Activated CD8-positive, alpha-beta T cell treated with anti-CD3 and anti-CD28 coated beads for 36 hours (primary cell): ENCODE results near the gene NUMBL. TPM values are rescaled to one million over a fixed set of nuclear protein-coding genes. Genes with fewer than 3 reads are reported as not detected.

Experiments used
- ATAC-seq: fragments of 200-7000 bp; cut with Tn5 transposase; one replicate; pipeline ENCODE4 v1.10.0; 2021; ENCODE audit warnings: mild to moderate bottlenecking, moderate library complexity
- CTCF ChIA-PET: fragments of 350-600 bp; sonication (Branson Sonifier 250); formaldehyde crosslinking; loops from one replicate; lab custom pipeline; 2021; ENCODE audit warnings: antibody characterized with exemption; lab: Charles Lee
- POLR2A ChIA-PET: fragments of 350-600 bp; sonication (Branson Sonifier 250); formaldehyde crosslinking; loops from one replicate; lab custom pipeline; 2021; ENCODE audit warnings: antibody characterized with exemption; lab: Charles Lee
- DNase-seq: peaks from one replicate; pipeline ENCODE4 v3.0.0-alpha.2; 2020
- H3K27ac Mint-ChIP-seq: one replicate; pipeline ENCODE4 v1.8.0; 2021; ENCODE audit warnings: mild to moderate bottlenecking, mixed read lengths
- H3K27me3 Mint-ChIP-seq: one replicate; pipeline ENCODE4 v1.8.0; 2021; ENCODE audit warnings: mixed read lengths
- H3K36me3 Mint-ChIP-seq: one replicate; pipeline ENCODE4 v1.8.0; 2021; ENCODE audit warnings: low read depth, mixed read lengths
- H3K4me1 Mint-ChIP-seq: one replicate; pipeline ENCODE4 v1.8.0; 2021; ENCODE audit warnings: low read depth, mixed read lengths
- H3K4me3 Mint-ChIP-seq: one replicate; pipeline ENCODE4 v1.8.0; 2021; ENCODE audit warnings: mild to moderate bottlenecking, moderate library complexity, mixed read lengths
- H3K9me3 Mint-ChIP-seq: one replicate; pipeline ENCODE4 v1.8.0; 2021; ENCODE audit warnings: mixed read lengths
- intact Hi-C: fragments of 100-400 bp; cut with micrococcal nuclease; formaldehyde crosslinking; loops from one replicate; pipeline ENCODE4 v1.10.0; 2022
- total RNA-seq, 2 experiments: library from RNA; stranded (reverse); gene quantifications; one replicate each; pipeline ENCODE4 v1.2.3, GENCODE V29; 2021
- TF ChIP-seq, protein P1 (sequence below): fragments of 200-600 bp; IDR thresholded peaks from one replicate; pipeline ENCODE4 v1.8.0; 2022; ENCODE audit warnings: antibody characterized with exemption, mild to moderate bottlenecking

Gene NUMBL
- total RNA-seq, 2 experiments from 2014 or later: 13.7 to 17.7 TPM

GRCh38 chr19:40700083-40700482 lies 9.6 kb upstream of the NUMBL start:
- ChIA-PET CTCF (interaction anchor here (0.6 to 0.8 kb wide), 2 partner anchors 38 to 50 kb away, joined by 3 read pairs; partner anchors contain the start of gene ACTMAP), POLR2A (interaction anchor here (1.0 kb wide), 1 partner anchor 9 kb away, joined by 5 read pairs; the partner anchor contains the start of gene NUMBL)
- Mint-ChIP-seq H3K27me3 (no peaks in the 10 kb centered on the region), H3K36me3 (peaks cover 14% of the 10 kb centered on the region), H3K4me1 (no peaks in the 10 kb centered on the region), H3K9me3 (no peaks in the 10 kb centered on the region), H3K27ac (no peak overlapping the region), H3K4me3 (no peak overlapping the region)
- ATAC-seq: no peak
- TF ChIP-seq, protein P1, sequence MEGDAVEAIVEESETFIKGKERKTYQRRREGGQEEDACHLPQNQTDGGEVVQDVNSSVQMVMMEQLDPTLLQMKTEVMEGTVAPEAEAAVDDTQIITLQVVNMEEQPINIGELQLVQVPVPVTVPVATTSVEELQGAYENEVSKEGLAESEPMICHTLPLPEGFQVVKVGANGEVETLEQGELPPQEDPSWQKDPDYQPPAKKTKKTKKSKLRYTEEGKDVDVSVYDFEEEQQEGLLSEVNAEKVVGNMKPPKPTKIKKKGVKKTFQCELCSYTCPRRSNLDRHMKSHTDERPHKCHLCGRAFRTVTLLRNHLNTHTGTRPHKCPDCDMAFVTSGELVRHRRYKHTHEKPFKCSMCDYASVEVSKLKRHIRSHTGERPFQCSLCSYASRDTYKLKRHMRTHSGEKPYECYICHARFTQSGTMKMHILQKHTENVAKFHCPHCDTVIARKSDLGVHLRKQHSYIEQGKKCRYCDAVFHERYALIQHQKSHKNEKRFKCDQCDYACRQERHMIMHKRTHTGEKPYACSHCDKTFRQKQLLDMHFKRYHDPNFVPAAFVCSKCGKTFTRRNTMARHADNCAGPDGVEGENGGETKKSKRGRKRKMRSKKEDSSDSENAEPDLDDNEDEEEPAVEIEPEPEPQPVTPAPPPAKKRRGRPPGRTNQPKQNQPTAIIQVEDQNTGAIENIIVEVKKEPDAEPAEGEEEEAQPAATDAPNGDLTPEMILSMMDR: no peak
- no peak for DNase-seq
- intact Hi-C loops: no loop called here

DNA sequence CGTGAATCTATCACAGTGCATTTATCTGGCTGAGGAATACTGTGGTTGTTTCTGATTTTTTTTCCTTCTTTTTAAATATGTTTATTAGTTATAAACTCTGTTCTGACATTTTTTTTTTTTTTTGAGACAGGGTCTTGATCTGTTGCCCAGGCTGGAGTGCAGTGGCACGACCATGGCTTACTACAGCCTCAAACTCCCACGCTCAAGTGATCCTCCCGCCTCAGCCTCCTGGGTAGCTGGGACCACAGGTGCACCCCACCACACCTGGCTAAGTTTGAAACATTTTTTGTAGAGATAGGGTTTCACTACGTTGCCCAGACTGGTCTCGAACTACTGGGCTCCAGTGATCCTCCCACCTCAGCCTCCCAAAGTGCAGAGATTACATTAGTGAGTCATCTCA lies 6.6 kb upstream of the NUMBL start:
- ChIA-PET CTCF (interaction anchor here (1.2 kb wide), 1 partner anchor 34 kb away, joined by 3 read pairs; no protein-coding TSS in a partner anchor), POLR2A (no interaction called here)
- intact Hi-C loops: no loop called here
- Mint-ChIP-seq H3K4me1 (peaks cover 2% of the 10 kb centered on the region), H3K36me3 (peaks cover under 1% of the 10 kb centered on the region), H3K4me3 (no peak overlapping the region), H3K27ac (no peak overlapping the region), H3K9me3 (no peaks in the 10 kb centered on the region), H3K27me3 (no peaks in the 10 kb centered on the region)
- TF ChIP-seq, protein P1: no peak
- no peak for DNase-seq
- no peak for ATAC-seq

DNA sequence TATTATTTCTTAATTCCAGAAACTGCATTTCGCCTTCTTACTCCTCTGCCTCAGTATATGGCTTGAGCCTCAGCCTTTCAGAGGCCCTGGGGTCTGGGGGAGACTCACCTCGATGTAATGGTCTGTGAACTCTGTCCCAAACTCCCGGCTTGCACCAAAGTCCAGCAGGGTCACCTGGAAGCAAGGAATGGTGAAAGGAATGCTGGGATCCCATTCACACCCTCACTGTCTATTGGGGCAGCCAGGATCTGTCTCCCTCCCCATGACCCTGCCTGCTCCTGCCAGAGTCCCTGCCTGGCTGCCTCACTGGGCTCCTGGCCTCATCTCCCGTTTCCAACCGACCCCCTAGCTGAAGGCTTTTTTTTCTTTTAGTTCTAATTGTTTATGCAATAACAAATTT lies 5.4 kb upstream of the NUMBL start:
- Mint-ChIP-seq H3K27ac (no peak overlapping the region), H3K4me3 (no peak overlapping the region), H3K9me3 (no peaks in the 10 kb centered on the region), H3K27me3 (no peaks in the 10 kb centered on the region), H3K4me1 (peaks cover 2% of the 10 kb centered on the region), H3K36me3 (no peaks in the 10 kb centered on the region)
- ChIA-PET CTCF (no interaction called here), POLR2A (no interaction called here)
- intact Hi-C loops: no loop called here
- TF ChIP-seq, protein P1: no peak
- no peak for DNase-seq
- no peak for ATAC-seq

DNA sequence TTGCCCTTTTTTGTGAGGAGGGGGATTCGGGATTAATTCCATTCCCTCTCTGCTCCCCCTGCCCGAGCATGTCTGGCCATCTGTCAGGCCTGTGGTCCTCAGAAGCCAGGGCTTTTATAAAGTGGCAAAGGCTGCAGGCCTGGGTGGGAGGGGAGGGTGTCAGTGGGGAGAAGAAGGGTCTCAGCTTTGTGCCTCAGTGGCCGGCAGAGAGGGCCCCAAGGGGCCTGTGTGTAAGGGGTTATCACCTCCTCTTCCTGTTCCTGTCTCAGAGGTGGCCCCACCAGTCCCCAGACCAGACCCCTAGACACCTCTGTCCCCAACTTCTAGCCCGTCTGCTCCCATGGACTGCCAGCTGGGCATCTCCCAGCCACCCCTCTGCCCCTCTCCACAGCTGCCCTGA lies 3.4 kb upstream of the NUMBL start:
- intact Hi-C loops: no loop called here
- Mint-ChIP-seq H3K36me3 (no peaks in the 10 kb centered on the region), H3K4me1 (peaks cover 2% of the 10 kb centered on the region), H3K27ac (no peak overlapping the region), H3K27me3 (no peaks in the 10 kb centered on the region), H3K9me3 (no peaks in the 10 kb centered on the region), H3K4me3 (no peak overlapping the region)
- ChIA-PET CTCF (no interaction called here), POLR2A (interaction anchor here (0.9 kb wide), 1 partner anchor 78 kb away, joined by 3 read pairs; no protein-coding TSS in a partner anchor)
- DNase-seq (no peak), ATAC-seq (no peak)
- TF ChIP-seq, protein P1: no peak

GRCh38 chr19:40693150-40693788 lies 2.8 kb upstream of the NUMBL start:
- H3K4me1 Mint-ChIP-seq: peaks cover 2% of the 10 kb centered on the region

More at GRCh38 chr19:40693150-40693788, 2.8 kb upstream of the NUMBL start:
- ChIA-PET CTCF (interaction anchor here (0.9 kb wide), 1 partner anchor 127 kb away, joined by 3 read pairs; no protein-coding TSS in a partner anchor), POLR2A (interaction anchor here (0.8 to 0.9 kb wide), 2 partner anchors 77 to 709 kb away, joined by 3 read pairs; no protein-coding TSS in a partner anchor)
- intact Hi-C loops: no loop called here
- no peaks in the 10 kb centered on the region for H3K9me3 Mint-ChIP-seq
- H3K4me3 Mint-ChIP-seq: no peak overlapping the region
- ATAC-seq: no peak
- H3K27ac Mint-ChIP-seq: no peak overlapping the region
- TF ChIP-seq, protein P1: no peak
- H3K27me3 Mint-ChIP-seq: no peaks in the 10 kb centered on the region
- no peak for DNase-seq
- no peaks in the 10 kb centered on the region for H3K36me3 Mint-ChIP-seq
